Gastrocnemius medialis (tissue), 4 donors: Measurements from ENCODE around the gene PRCC.

Experiments
- POLR2A ChIP-seq, 2 donors: fragments of 450-650 bp; IDR thresholded peaks; one replicate each; pipeline ENCODE4 v1.6.1; 2017; ENCODE audit warnings: antibody characterized with exemption in 2 of 2, mild to moderate bottlenecking in 2 of 2, moderate library complexity in 2 of 2
- TF ChIP-seq, protein P1 (sequence below), 5 experiments: fragments of 450-650 bp in 3 of 5; fragments of 200-600 bp in 2 of 5; sonication (generic) in 2 of 5; IDR thresholded peaks in 4 of 5; conservative IDR thresholded peaks in 1 of 5; 1 replicate in 4 of 5; 2 replicates in 1 of 5; pipeline ENCODE4 v1.5.1; 2016 to 2019; ENCODE audit warnings: antibody characterized with exemption in 5 of 5, mild to moderate bottlenecking in 3 of 5, moderate library complexity in 3 of 5

DNA sequence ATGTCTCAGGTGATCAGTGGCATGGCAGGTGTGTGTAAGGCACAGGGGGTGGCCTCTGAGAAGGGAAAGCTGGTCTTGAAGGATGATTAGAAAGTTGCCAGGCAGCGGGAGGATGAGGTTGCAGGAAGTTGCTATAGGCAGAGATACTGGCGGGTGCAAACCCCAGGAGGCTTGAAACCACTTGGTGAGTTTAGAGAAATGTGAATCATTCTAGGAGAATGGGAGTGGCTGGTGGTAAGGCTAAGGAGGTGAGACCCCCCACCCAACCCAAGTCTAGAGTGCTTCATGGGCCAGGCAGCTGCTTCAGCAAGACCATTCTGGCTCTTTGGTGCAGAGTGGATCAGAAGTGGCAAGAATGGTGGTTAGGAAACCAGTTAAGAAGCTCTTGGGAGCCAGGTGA lies 40.3 kb downstream of the PRCC start:
- no peak for TF ChIP-seq POLR2A (IDR thresholded peaks at IDR 0.05)
- TF ChIP-seq, protein P1, sequence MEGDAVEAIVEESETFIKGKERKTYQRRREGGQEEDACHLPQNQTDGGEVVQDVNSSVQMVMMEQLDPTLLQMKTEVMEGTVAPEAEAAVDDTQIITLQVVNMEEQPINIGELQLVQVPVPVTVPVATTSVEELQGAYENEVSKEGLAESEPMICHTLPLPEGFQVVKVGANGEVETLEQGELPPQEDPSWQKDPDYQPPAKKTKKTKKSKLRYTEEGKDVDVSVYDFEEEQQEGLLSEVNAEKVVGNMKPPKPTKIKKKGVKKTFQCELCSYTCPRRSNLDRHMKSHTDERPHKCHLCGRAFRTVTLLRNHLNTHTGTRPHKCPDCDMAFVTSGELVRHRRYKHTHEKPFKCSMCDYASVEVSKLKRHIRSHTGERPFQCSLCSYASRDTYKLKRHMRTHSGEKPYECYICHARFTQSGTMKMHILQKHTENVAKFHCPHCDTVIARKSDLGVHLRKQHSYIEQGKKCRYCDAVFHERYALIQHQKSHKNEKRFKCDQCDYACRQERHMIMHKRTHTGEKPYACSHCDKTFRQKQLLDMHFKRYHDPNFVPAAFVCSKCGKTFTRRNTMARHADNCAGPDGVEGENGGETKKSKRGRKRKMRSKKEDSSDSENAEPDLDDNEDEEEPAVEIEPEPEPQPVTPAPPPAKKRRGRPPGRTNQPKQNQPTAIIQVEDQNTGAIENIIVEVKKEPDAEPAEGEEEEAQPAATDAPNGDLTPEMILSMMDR (IDR thresholded peaks at IDR 0.05 in 4 of 5, conservative IDR thresholded peaks at IDR 0.05 in 1 of 5), result no peak
